Ovary (tissue), 3 donors: ENCODE results near the gene CCDC185.

Experiments used
- EP300 ChIP-seq: sonication (generic); formaldehyde crosslinking; IDR thresholded peaks from one replicate; pipeline ENCODE4 v1.6.1; 2017; ENCODE audit warnings: antibody characterized with exemption
- POLR2A ChIP-seq: fragments of 450-650 bp; IDR thresholded peaks from one replicate; pipeline ENCODE4 v1.6.1; 2017; ENCODE audit warnings: antibody characterized with exemption, mild to moderate bottlenecking, moderate library complexity
- TF ChIP-seq, protein P1 (sequence below), 3 donors: fragments of 450-650 bp in 2 of 3; fragments of 200-600 bp in 1 of 3; IDR thresholded peaks; one replicate each; pipeline versions ENCODE4 v1.5.1 to v1.8.0; 2016 to 2022; ENCODE audit warnings: antibody characterized with exemption in 3 of 3, mild to moderate bottlenecking in 1 of 3
- donor health status: DM: no; HTN: no; CAD: no.

DNA sequence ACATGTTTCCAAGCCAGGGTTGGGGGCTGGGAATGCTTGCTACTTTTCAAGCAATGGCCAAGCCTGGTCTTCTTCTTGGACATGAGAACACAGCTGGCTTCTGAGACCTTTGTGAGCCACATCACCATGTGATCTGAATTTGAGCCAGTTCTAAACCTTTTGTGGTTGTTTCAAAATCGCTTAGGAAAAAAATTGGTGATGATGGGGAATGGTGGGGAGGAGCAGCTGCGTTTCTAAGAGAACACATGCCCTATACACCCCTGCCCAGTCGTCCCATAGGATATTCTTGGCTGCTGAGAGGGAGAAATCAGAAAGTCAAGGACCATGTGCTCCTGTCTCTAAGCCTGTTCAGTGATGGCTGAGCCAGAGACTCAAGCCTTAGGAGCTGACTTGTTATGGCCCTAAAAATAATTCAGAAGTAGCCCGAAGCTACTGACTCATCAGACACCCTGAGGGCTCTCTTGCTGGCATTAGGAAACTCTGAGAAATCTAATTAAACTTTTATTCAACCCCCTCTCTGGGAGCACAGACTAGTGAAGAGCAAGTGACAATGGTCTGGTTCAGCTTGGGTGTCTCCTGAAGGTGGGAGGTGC, 30.5 kb downstream of the CCDC185 start:
- TF ChIP-seq POLR2A: no peak
- TF ChIP-seq, protein P1, sequence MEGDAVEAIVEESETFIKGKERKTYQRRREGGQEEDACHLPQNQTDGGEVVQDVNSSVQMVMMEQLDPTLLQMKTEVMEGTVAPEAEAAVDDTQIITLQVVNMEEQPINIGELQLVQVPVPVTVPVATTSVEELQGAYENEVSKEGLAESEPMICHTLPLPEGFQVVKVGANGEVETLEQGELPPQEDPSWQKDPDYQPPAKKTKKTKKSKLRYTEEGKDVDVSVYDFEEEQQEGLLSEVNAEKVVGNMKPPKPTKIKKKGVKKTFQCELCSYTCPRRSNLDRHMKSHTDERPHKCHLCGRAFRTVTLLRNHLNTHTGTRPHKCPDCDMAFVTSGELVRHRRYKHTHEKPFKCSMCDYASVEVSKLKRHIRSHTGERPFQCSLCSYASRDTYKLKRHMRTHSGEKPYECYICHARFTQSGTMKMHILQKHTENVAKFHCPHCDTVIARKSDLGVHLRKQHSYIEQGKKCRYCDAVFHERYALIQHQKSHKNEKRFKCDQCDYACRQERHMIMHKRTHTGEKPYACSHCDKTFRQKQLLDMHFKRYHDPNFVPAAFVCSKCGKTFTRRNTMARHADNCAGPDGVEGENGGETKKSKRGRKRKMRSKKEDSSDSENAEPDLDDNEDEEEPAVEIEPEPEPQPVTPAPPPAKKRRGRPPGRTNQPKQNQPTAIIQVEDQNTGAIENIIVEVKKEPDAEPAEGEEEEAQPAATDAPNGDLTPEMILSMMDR (IDR thresholded peaks at IDR 0.05): no peak
- TF ChIP-seq EP300: no peak
